ENCODE measurements around the gene GSDMA. TPM values are rescaled to one million over a fixed set of nuclear protein-coding genes. Genes with fewer than 3 reads are reported as not detected.

The GSDMA gene
- total and polyA plus RNA-seq, 2 donors from 2014 or later, result 0.47 to 0.80 TPM

GRCh38 chr17:39950871-39951348, 11.9 kb upstream of the GSDMA start:
- intact Hi-C loops (cut with DNase I), result no loop called here
- FAIRE-seq (no peak), DNase-seq (peak in 2 of 5 donors; percentile 42 to 84)
- no peak overlapping the region for H3K9ac ChIP-seq (ENCODE audit: low read length in 3 of 3)
- H3K9me3 ChIP-seq (ENCODE audit: control insufficient read depth in 2 of 3, insufficient read depth in 1 of 3, low read length in 3 of 3), result no peaks in the 10 kb centered on the region
- H3K27me3 ChIP-seq (ENCODE audit: control insufficient read depth, insufficient read depth, low read length), result no peaks in the 10 kb centered on the region
- H3K4me1 ChIP-seq (ENCODE audit: control insufficient read depth in 2 of 3, insufficient read depth in 2 of 3, low read depth in 1 of 3, low read length in 3 of 3), result peaks cover 0 to 6% (median 4%) of the 10 kb centered on the region in 3 donors
- H3K27ac ChIP-seq (ENCODE audit: low read depth in 2 of 2, low read length in 2 of 2), result no peak overlapping the region
- no peak overlapping the region for H3K4me3 ChIP-seq (ENCODE audit: low read length in 3 of 3)
- no peaks in the 10 kb centered on the region for H3K36me3 ChIP-seq (ENCODE audit: control insufficient read depth in 2 of 3, insufficient read depth in 3 of 3, low read length in 3 of 3)
- TF ChIP-seq, protein P1, sequence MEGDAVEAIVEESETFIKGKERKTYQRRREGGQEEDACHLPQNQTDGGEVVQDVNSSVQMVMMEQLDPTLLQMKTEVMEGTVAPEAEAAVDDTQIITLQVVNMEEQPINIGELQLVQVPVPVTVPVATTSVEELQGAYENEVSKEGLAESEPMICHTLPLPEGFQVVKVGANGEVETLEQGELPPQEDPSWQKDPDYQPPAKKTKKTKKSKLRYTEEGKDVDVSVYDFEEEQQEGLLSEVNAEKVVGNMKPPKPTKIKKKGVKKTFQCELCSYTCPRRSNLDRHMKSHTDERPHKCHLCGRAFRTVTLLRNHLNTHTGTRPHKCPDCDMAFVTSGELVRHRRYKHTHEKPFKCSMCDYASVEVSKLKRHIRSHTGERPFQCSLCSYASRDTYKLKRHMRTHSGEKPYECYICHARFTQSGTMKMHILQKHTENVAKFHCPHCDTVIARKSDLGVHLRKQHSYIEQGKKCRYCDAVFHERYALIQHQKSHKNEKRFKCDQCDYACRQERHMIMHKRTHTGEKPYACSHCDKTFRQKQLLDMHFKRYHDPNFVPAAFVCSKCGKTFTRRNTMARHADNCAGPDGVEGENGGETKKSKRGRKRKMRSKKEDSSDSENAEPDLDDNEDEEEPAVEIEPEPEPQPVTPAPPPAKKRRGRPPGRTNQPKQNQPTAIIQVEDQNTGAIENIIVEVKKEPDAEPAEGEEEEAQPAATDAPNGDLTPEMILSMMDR (IDR thresholded peaks at IDR 0.05; ENCODE audit: borderline replicate concordance, extremely low read depth, insufficient read depth), result no peak

- no peak overlapping the region for H3K27ac ChIP-seq (ENCODE audit: low read depth in 2 of 2, low read length in 2 of 2)
- peak in 1 of 5 donors; percentile 82 for DNase-seq
- no peak for FAIRE-seq
- no peaks in the 10 kb centered on the region for H3K36me3 ChIP-seq (ENCODE audit: control insufficient read depth in 2 of 3, insufficient read depth in 3 of 3, low read length in 3 of 3)
- no peaks in the 10 kb centered on the region for H3K27me3 ChIP-seq (ENCODE audit: control insufficient read depth, insufficient read depth, low read length)
- peak overlapping the region; percentile 12 to 47 (median 45) for H3K4me3 ChIP-seq (ENCODE audit: low read length in 3 of 3)
- H3K9ac ChIP-seq (ENCODE audit: low read length in 3 of 3), result peak overlapping the region in 1 of 3 donors; percentile 22
- TF ChIP-seq, protein P1 (IDR thresholded peaks at IDR 0.05; ENCODE audit: borderline replicate concordance, extremely low read depth, insufficient read depth), result no peak
- intact Hi-C loops (cut with DNase I), result no loop called here
- peaks cover 0 to 6% (median 4%) of the 10 kb centered on the region in 3 donors for H3K4me1 ChIP-seq (ENCODE audit: control insufficient read depth in 2 of 3, insufficient read depth in 2 of 3, low read depth in 1 of 3, low read length in 3 of 3)
- H3K9me3 ChIP-seq (ENCODE audit: control insufficient read depth in 2 of 3, insufficient read depth in 1 of 3, low read length in 3 of 3), result no peaks in the 10 kb centered on the region
Observed at GRCh38 chr17:39951924-39952679, 10.7 kb upstream of the GSDMA start.

DNA sequence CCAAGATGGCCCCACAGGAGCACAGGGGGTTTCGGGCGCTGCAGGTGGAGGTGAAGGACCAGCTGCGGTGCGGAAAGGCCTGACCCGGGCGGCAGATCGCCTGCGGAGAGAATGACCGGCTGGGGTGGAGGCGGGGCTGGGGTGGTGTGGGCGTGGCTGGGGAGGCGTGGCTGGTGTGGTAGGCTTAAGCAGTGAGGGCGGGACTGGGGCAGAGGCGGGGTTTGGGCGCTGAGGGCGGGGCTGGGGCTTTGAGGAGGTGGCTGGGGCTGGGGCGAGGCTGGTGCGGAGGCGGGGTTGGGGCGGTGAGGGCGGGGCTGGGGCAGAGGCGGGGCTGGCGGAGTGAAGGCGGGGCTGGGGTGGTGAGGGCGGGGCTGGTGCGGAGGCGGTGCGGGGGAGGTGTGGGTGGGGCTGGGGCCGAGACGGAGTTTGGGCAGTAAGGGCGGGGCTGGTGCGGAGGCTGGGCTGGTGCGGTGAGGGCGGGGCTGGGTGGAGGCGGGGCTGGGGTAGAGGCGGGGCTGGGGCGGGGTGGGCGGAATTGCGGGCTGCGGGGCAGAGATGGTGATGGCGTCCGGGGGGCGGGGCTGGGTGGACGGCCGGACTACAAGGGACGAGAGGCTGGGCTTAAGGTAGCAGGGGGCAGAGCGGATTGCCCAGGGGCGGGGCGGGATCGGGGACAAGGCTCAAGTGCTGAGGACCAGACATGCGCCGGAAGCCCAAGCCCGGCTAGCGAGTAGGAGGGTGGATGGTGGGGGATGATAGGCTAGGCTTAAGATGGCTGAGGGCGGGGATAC, 9.9 kb upstream of the GSDMA start:
- H3K9ac ChIP-seq (ENCODE audit: low read length in 3 of 3), result peak overlapping the region in 2 of 3 donors; percentile 33 to 53
- H3K36me3 ChIP-seq (ENCODE audit: control insufficient read depth in 2 of 3, insufficient read depth in 3 of 3, low read length in 3 of 3), result no peaks in the 10 kb centered on the region
- DNase-seq (peak; percentile 98 to 100 (median 99)), FAIRE-seq (no peak)
- no peaks in the 10 kb centered on the region for H3K27me3 ChIP-seq (ENCODE audit: control insufficient read depth, insufficient read depth, low read length)
- TF ChIP-seq, protein P1 (IDR thresholded peaks at IDR 0.05; ENCODE audit: borderline replicate concordance, extremely low read depth, insufficient read depth), result no peak
- peaks cover 0 to 6% (median 4%) of the 10 kb centered on the region in 3 donors for H3K4me1 ChIP-seq (ENCODE audit: control insufficient read depth in 2 of 3, insufficient read depth in 2 of 3, low read depth in 1 of 3, low read length in 3 of 3)
- H3K27ac ChIP-seq (ENCODE audit: low read depth in 2 of 2, low read length in 2 of 2), result peak overlapping the region in 1 of 2 donors; percentile 52
- peak overlapping the region; percentile 51 to 66 (median 61) for H3K4me3 ChIP-seq (ENCODE audit: low read length in 3 of 3)
- H3K9me3 ChIP-seq (ENCODE audit: control insufficient read depth in 2 of 3, insufficient read depth in 1 of 3, low read length in 3 of 3), result no peaks in the 10 kb centered on the region
- intact Hi-C loops (cut with DNase I), result no loop called here
